Cortex of kidney (tissue), 1 donor: ENCODE measurements around the gene SLIT3.

Source experiments
- DNase-seq: peaks from one replicate; lab custom pipeline; 2025; lab: John Stamatoyannopoulos, UW

SLIT3 gene

DNA sequence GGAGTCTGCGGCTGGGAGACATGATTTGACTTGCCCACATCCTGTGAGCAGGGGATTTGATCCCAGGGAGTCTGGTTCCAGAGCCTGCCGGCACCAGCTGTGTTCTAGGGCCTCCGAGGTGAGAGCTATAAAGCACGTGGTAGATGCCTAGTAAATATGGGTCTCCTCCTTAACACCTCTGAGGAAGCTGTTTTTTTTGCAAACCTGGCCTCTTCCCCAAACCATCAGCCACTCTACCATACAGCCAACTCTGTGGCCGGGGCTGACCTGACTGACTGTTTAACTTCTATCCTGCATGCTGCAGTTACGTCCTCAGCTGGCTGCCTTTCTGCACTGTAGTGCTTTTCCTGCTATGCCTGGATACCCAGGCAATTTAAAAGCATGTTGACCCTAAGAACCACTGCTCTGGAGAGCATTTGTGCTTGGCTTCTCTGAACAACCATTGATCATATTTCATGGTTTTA is 220.5 kb downstream of the SLIT3 start:
- DNase-seq = no peak

DNA sequence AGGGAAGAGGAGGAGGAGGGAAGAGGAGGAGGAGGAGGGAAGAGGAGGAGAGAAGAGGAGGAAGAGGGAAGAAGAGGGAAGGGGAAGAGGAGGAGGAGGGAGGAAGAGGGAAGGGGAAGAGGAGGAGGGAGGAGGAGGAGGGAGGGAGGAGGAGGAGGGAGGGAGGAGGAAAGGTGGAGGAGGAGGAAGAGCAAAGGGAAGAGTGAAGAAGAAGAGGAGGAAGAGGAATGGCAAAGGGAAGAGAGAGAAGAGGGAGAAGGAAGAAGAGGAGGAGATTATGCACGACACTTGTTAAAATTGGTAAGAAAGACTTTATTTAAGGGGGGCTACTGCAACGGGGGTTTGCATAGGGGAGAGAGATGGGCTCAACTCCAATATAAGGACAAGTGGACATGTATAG is 221.2 kb downstream of the SLIT3 start:
- DNase-seq = no peak

DNA sequence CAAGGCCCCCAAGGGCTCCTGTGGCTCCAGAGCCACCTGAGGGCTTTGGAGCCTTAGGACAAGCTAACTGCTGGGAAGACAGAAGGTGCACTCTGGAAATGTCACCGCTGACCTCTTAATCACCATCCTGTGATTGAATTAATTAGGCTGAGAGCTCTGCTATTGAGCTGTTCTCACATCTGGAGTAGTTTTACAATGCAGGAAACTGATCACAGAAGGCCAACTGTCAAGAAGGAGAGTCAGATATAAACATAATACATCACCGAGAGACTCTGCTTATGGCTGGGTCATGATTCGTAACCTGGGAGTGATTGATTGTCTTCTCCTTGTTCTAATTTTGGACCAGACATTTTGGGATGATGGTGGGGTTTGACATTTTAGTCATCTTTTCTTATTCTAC is 226.1 kb downstream of the SLIT3 start:
- DNase-seq = no peak

GRCh38 chr5:169072233-169072632 is 228.7 kb downstream of the SLIT3 start:
- no peak for DNase-seq

DNA sequence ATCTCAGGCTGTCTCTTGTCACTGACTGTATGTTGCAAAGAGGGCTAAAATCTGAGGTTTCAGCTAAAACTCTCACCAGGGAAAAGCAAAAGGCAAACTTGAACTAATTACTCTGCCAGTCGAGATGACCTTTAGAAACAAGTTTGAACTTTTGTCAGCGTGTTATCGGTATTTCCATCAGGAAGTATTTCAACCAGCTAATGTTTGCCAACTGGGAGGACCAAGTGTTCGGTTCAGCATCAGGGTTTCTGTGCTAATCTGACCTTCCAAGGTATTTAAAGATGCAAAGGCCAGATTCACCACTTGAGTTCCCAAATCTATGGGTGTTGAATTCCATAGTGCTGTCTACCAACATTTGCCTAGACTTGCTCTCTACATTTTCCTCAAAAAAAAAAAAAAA is 230.5 kb downstream of the SLIT3 start:
- DNase-seq = no peak

GRCh38 chr5:169067751-169068173 is 233.2 kb downstream of the SLIT3 start:
- no peak for DNase-seq

DNA sequence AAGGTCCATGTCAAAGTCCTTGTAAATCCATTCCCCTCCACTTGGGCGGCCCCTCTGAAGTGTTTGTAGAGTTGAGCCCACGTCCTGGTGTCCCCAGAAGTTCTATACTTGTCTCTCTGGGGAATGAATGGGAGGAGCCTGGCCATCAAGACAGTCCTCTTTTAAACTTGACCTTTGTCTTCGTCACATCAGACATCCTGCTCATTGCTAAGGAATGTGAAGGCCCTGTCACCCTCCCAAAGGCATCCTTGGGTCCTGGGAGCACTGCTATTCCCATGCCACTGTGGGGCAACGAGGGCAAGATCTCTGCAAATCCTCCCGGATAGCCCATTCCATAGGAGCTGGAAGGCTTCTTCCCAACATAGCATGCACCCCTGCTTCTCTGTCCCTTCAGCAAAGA is 235.5 kb downstream of the SLIT3 start:
- no peak for DNase-seq

- DNase-seq = no peak
These were observed 236.8 kb downstream of the SLIT3 start for GRCh38 chr5:169064093-169064492.

GRCh38 chr5:169063316-169063953 is 237.5 kb downstream of the SLIT3 start:
- no peak for DNase-seq

GRCh38 chr5:169062690-169063089 is 238.2 kb downstream of the SLIT3 start:
- no peak for DNase-seq

- no peak for DNase-seq
These were observed 246.4 kb downstream of the SLIT3 start for GRCh38 chr5:169054506-169054905.

DNA sequence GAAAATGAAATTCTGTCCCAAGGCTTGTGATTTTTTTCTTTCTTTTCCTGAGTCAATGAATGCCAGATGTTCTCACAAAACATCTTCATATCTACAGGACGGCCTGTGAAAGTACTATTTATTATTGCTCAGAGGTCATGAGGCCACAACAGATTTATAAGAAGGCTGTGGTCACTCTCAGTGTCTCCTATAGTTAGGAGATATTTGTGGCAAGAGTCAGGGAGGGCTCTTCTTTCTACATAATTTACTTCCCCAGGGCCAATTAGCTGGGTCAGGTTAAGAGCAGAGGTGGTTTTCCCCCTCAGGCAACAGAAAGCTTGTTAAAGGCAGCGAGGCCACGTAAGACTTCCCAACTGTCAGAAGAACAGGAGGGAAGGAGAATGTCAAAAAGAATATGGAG is 248.7 kb downstream of the SLIT3 start:
- DNase-seq = no peak

GRCh38 chr5:169051351-169051750 is 249.6 kb downstream of the SLIT3 start:
- no peak for DNase-seq

DNA sequence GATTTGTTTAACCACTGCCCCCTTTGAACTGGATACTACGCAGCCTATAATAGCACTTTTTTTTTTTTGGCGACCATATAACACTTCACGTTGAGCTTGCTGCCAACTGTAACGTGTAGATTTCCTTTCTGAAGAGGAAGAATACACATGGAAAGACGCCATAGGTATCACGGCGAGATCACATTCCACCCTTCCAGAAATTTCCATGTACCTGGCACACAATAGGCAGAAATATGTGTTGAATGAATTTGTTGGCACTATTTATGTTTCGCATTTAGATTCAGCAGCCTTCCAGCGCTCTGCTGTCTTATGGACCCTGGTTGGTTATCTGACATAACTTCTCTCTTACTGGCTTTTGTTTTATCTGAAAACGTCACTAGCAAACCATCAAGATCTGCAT is 250.3 kb downstream of the SLIT3 start:
- DNase-seq = no peak

DNA sequence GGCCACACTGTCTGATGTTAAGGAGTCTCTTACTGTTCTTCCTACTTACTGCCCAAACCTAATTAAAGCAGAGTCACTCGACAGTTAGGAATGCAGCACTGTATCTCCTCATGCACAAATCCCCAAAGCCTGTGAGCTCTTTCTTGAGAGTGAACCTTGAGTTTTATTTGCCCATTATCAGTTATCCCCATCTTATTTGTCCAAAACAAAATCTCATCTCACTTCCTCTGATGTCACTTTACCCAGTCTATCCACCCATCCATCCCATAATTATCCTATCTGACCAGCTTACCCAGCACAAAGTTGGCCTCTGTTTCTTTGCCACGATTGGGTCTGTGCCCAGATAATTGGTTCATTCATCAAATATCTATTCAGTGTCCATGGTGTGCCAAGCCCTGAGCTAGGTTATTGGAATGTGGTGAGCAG is 250.8 kb downstream of the SLIT3 start:
- no peak for DNase-seq

DNA sequence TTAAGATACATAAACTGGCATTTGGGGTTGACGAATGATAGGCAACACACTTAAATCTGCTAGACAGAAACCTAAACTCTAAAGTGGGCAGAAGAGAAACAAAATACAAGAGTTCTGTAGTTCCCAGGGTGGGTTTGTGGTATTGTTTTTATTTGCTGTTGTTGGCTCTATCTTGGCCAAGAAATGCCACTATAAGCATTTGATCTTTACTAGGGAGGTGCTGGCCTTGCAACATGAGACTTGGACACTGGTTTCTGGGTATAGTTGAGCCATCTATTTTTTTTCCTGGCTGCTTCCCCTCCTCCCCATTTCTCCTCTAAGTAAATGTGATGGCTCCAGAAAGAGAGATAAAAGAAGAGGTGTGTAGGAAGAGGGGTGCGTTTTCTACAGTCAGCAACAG is 251.2 kb downstream of the SLIT3 start:
- DNase-seq = no peak

DNA sequence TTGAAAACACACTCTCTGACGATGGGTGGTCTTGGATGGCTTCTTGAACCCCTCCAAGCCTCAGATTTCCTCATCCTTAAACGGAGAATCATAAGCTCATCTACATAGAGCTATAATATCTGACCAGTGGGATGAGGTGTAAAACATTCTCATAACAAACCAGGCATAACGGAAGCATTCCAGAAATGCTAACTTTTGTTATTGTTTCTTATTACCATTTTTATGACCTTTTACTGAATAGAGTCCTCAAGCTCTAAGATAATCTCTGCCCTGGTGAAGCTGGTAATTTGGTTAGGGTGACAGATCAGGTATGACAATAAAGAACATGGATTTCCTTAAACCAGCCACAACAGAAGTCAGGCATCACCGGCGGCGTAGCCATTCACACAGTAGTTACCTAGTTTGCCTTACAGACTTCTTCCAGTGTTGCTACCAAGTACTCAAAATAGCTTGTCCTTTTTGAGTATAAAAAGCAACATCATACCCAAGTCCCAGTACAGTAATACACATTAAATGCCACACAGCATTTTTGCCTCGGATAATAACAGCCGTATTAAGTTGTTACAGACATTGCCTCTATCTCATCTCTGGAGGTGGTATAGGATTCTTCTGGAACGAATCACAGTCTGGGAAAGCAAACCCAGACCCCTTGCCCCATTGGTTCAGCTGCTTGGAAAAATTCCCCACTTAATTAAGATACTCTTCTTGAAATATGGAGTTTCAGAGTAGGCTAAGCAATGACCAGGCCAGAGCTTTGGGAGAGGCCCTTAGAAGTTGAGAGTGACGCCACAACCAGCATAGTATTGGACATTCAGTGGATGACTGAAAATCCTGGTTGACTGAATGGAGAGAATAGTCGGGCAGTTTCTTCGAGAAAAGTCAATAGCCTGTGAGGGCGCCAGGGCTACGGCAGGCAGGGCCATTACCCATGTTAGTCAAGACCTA is 252.5 kb downstream of the SLIT3 start:
- DNase-seq = no peak

- no peak for DNase-seq
These were observed 256.0 kb downstream of the SLIT3 start for GRCh38 chr5:169044962-169045361.

DNA sequence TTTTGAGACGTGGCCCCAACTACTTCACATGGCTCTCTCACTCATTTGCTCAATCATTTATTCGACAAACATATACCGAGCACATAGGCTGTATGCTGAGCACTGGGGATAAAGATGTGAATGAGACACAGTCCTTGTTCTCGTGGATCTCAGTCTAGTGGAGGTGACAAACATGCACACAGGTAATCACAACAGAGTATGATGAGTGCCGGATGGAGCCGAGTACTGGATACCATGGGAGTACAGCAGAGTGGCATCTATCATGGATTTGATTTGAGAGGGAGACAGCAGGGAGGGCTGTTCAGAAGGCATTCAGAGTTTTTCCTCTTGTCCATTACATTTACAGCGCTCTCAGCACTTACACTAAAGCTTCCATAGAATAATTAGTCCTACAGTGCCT is 259.8 kb downstream of the SLIT3 start:
- no peak for DNase-seq

GRCh38 chr5:169039592-169039991 is 261.3 kb downstream of the SLIT3 start:
- DNase-seq = no peak

- no peak for DNase-seq
These were observed 263.5 kb downstream of the SLIT3 start for GRCh38 chr5:169037466-169037865.

DNA sequence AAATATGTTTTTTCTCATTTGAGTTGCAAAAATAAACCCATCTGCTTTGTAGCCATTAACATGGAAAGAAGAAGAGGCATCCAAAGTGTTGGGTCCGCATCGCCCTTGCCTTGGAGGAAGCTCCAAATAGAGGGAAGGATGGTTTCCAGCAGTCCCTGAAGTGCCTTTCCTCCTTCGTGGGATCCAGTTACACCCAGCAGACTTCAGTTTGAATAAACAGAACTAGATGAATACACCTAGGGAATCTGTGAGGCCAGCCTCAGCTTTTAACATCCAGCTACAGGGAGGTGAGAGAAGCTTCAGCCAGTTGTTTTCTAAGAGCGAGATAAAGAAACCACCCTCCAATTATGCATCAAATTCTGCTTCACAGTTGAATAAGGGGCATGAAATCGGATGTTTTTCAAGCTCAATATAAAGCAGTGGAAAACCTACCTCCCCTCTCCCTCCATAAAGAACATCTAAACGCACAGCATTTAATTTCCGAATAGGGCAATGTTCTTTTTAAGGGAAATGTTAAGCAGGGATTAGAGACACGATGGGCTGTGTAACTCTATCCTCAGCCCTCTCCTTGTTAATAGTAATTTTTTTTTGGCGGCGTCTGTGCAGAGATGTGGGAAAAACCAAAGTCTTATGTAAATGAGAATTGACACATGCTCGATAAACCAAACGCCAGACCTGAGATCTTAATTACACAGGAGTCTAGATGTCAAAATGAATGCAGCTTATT is 264.7 kb downstream of the SLIT3 start:
- DNase-seq = no peak
